K562 (cell line): Measurements from ENCODE around the gene KPNA3. TPM values are rescaled to one million over a fixed set of nuclear protein-coding genes. Genes with fewer than 3 reads are reported as not detected.

Source experiments
- ATAC-seq: fragments of 200-7000 bp; cut with Tn5 transposase; 3 replicates; pipeline ENCODE4 v1.9.1; 2020; ENCODE audit warnings: moderate library complexity
- BruUV-seq: library from RNA; stranded (reverse); fragments of 400-500 nt; replicated peaks from 2 replicates; lab custom pipeline; 2021; lab: Mats Ljungman, UMichigan
- CTCF ChIA-PET: fragments of 300-600 bp; formaldehyde crosslinking; extraction: SDS; loops from one replicate; lab custom pipeline; 2021; ENCODE audit warnings: low intra/inter-chr PET ratio; lab: Yijun Ruan, JAX
- POLR2A ChIA-PET: fragments of 300-600, 350-650 bp; sonication (Branson Sonifier 250); formaldehyde crosslinking; extraction: SDS; loops from one replicate; lab custom pipeline; 2021; ENCODE audit warnings: antibody characterized with exemption, inconsistent platforms; lab: Yijun Ruan, JAX
- DNase-seq, 4 experiments: peaks; one replicate each; pipeline versions ENCODE4 v3.0.0 to v3.0.0-alpha.2; 2011 to 2018; ENCODE audit warnings: low spot score in 3 of 4, mixed read lengths in 3 of 4; ENCODE audit errors: extremely low read depth in 1 of 4
- FAIRE-seq: peaks from 2 replicates; lab custom pipeline; 2011; peaks lifted over from hg19 to GRCh38; lab: Jason Lieb, UNC
- H2AFZ ChIP-seq: 2 replicates; pipeline ENCODE4 v1.6.0; 2011; ENCODE audit warnings: low read depth, low read length, control low read depth, inconsistent platforms
- H3K27ac ChIP-seq: fragments of 200-600 bp; 3 replicates; pipeline ENCODE4 v1.8.0; 2011; ENCODE audit warnings: low read depth, mild to moderate bottlenecking, control low read depth, inconsistent platforms, low read length, moderate library complexity, mixed read lengths; ENCODE audit errors: extremely low read depth
- H3K27me3 ChIP-seq, 2 experiments: fragments of 300-600 bp in 1 of 2; 2 replicates in 1 of 2; 3 replicates in 1 of 2; pipeline versions ENCODE4 v1.6.0 to v1.8.0; 2011; ENCODE audit warnings: inconsistent platforms in 2 of 2, low read length in 2 of 2, mild to moderate bottlenecking in 1 of 2, mixed read lengths in 1 of 2, moderate library complexity in 1 of 2; ENCODE audit not compliant: control insufficient read depth in 2 of 2, insufficient read depth in 2 of 2
- H3K36me3 ChIP-seq: fragments of 300-600 bp; 3 replicates; pipeline ENCODE4 v1.8.0; 2011; ENCODE audit warnings: mild to moderate bottlenecking, low read length, inconsistent platforms; ENCODE audit not compliant: control insufficient read depth, insufficient read depth
- H3K4me1 ChIP-seq, 2 experiments: fragments of 200-600 bp in 1 of 2; replicated peaks in 1 of 2; 2 replicates in 1 of 2; 3 replicates in 1 of 2; pipeline versions ENCODE4 v1.5.1 to v1.8.0; 2011; ENCODE audit warnings: inconsistent platforms in 2 of 2, low read length in 2 of 2, mild to moderate bottlenecking in 1 of 2, mixed read lengths in 1 of 2, moderate library complexity in 1 of 2; ENCODE audit not compliant: control insufficient read depth in 2 of 2, insufficient read depth in 2 of 2
- H3K4me2 ChIP-seq: 2 replicates; pipeline ENCODE4 v1.6.1; 2011; ENCODE audit warnings: low read length, control low read depth, inconsistent platforms, mixed read lengths; ENCODE audit not compliant: insufficient read depth
- H3K4me3 ChIP-seq: fragments of 200-600 bp; sonication (generic), shearing (Covaris generic); 2 replicates; pipeline ENCODE4 v1.5.1; 2016; ENCODE audit warnings: control low read depth, inconsistent platforms
- H3K79me2 ChIP-seq: fragments of 200-600 bp; 3 replicates; pipeline ENCODE4 v1.8.0; 2011; ENCODE audit warnings: low read length, inconsistent platforms; ENCODE audit not compliant: control insufficient read depth, insufficient read depth
- H3K9ac ChIP-seq, 2 experiments: 2 replicates each; pipeline versions ENCODE4 v1.6.0 to v1.6.1; 2011; ENCODE audit warnings: low read depth in 2 of 2, low read length in 2 of 2, control low read depth in 1 of 2, inconsistent platforms in 1 of 2, mild to moderate bottlenecking in 1 of 2, mixed read lengths in 1 of 2; ENCODE audit not compliant: insufficient read depth in 1 of 2
- H3K9me1 ChIP-seq: one replicate; pipeline ENCODE4 v1.6.0; 2011; ENCODE audit warnings: inconsistent platforms, mild to moderate bottlenecking, low read length, moderate library complexity; ENCODE audit not compliant: control insufficient read depth, insufficient read depth
- H3K9me3 ChIP-seq: replicated peaks from 2 replicates; pipeline ENCODE4 v1.5.1; 2011; ENCODE audit warnings: low read depth, low read length, inconsistent platforms; ENCODE audit not compliant: control insufficient read depth, insufficient read depth
- H4K20me1 ChIP-seq: replicated peaks from 2 replicates; pipeline ENCODE4 v1.6.1; 2011; ENCODE audit warnings: low read length, inconsistent platforms, mixed read lengths; ENCODE audit not compliant: control insufficient read depth, insufficient read depth
- ARNT ChIP-seq, 2 experiments: fragments of 450-650 bp; IDR thresholded peaks; 2 replicates each; pipeline ENCODE4 v1.6.1; 2016; ENCODE audit warnings: mild to moderate bottlenecking in 1 of 2
- BRD9 ChIP-seq: fragments of 450-650 bp; IDR thresholded peaks from 2 replicates; pipeline ENCODE4 v1.6.1; 2018; ENCODE audit warnings: low read depth; ENCODE audit not compliant: partially characterized antibody
- MITF ChIP-seq: IDR thresholded peaks from 2 replicates; pipeline ENCODE4 v1.6.1; 2014; ENCODE audit warnings: antibody characterized with exemption
- NR2C1 ChIP-seq, 2 experiments: fragments of 450-650 bp; IDR thresholded peaks; 2 replicates each; pipeline ENCODE4 v1.6.1; 2017; ENCODE audit warnings: mild to moderate bottlenecking in 2 of 2, antibody characterized with exemption in 1 of 2, inconsistent platforms in 1 of 2, missing compliant biosample characterization in 1 of 2, missing genetic modification characterization in 1 of 2
- POLR2A ChIP-seq: fragments of 450-650 bp; conservative IDR thresholded peaks from 2 replicates; pipeline ENCODE4 v1.6.1; 2016
- ZNF583 ChIP-seq: fragments of 250-450 bp; sonication (Bioruptor Pico); IDR thresholded peaks from 2 replicates; pipeline ENCODE4 v1.4.0; 2020
- ZNF592 ChIP-seq: fragments of 450-650 bp; IDR thresholded peaks from 2 replicates; pipeline ENCODE4 v1.6.1; 2017; ENCODE audit warnings: antibody characterized with exemption, mild to moderate bottlenecking
- in situ Hi-C: fragments of 300-500 bp; cut with MboI; formaldehyde crosslinking; loops from 4 replicates; pipeline ENCODE4 v1.15.0; 2018; ENCODE audit warnings: inconsistent platforms, mixed read lengths
- intact Hi-C: fragments of 100-400 bp; cut with micrococcal nuclease; formaldehyde crosslinking; loops from 2 replicates; pipeline ENCODE4 v1.14.2; 2022
- polyA plus RNA-seq, 8 experiments: library from polyadenylated mRNA; depleted of rRNA in 4 of 8; stranded (reverse) in 5 of 8; unstranded in 3 of 8; fragments of >200 nt; fragmentation: Nextera tagmentation in 2 of 8; fragmentation: Illumina TruSeq in 1 of 8; extraction: Ambion mirVana in 2 of 8; extraction: Trizol in 1 of 8; gene quantifications; 2 replicates each; pipeline versions ENCODE4 v1.2.1 to v1.2.3, GENCODE V29; 2011 to 2014; ENCODE audit warnings: inconsistent platforms in 1 of 8, missing spikeins in 1 of 8
- total RNA-seq, 7 experiments: library from RNA; depleted of rRNA in 6 of 7; stranded (reverse); fragments of >200 nt in 6 of 7; fragmentation: Illumina TruSeq in 2 of 7; extraction: Trizol in 2 of 7; gene quantifications; 2 replicates each; pipeline versions ENCODE4 v1.2.1 to v1.2.3, GENCODE V29; 2011 to 2021; ENCODE audit warnings: low replicate concordance in 1 of 7

Gene KPNA3
- total and polyA plus RNA-seq, 9 of the 15 experiments (the other 6 are each of a cell fraction or from before 2014, with no cell fraction given), result 8.5 to 23.4 (median 15.7) TPM

- H3K4me1 ChIP-seq, result no peaks in the 10 kb centered on the region; a peak in 1 of 5 replicates
- peaks cover 7% of the 10 kb centered on the region; the same call in 1 of the 2 replicates for H4K20me1 ChIP-seq
- H3K9me3 ChIP-seq, result no peaks in the 10 kb centered on the region
- in situ Hi-C loops, result no loop called here
- H3K9me1 ChIP-seq, result no peaks in the 10 kb centered on the region
- H3K4me2 ChIP-seq, result no peak overlapping the region
- ATAC-seq, result no peak
- no peak overlapping the region for H3K9ac ChIP-seq
- CTCF ChIA-PET, result no interaction called here
- peaks cover 82% of the 10 kb centered on the region for H3K79me2 ChIP-seq
- no peak for TF ChIP-seq ZNF583 (CRISPR knock-in tag)
- TF ChIP-seq MITF, result no peak
- TF ChIP-seq ARNT (IDR thresholded peaks at IDR 0.05), result no peak
- TF ChIP-seq NR2C1 (IDR thresholded peaks at IDR 0.05), result no peak
- TF ChIP-seq NR2C1 (tag; IDR thresholded peaks at IDR 0.05), result no peak
- TF ChIP-seq POLR2A, result no peak
- no peak for TF ChIP-seq BRD9
- no peak for TF ChIP-seq ZNF592
- no peak overlapping the region for H3K27ac ChIP-seq
- intact Hi-C loops, result no loop called here
- POLR2A ChIA-PET, result interaction anchor here (0.9 kb wide), 1 partner anchor 11 kb away, joined by 3 read pairs; no protein-coding TSS in a partner anchor
- H3K36me3 ChIP-seq, result no peaks in the 10 kb centered on the region
- FAIRE-seq, result no peak
- no peaks in the 10 kb centered on the region for H3K27me3 ChIP-seq
- DNase-seq, result no peak
- no peak overlapping the region for H3K4me3 ChIP-seq
- H2AFZ ChIP-seq, result no peak overlapping the region
- no TSS peak for BruUV-seq
Measured at GRCh38 chr13:49776871-49777270, 15.6 kb downstream of the KPNA3 start.
